Measurements from ENCODE around the gene MRNIP. TPM values are rescaled to one million over a fixed set of nuclear protein-coding genes. Genes with fewer than 3 reads are reported as not detected.

The MRNIP gene
- total RNA-seq, 2 experiments from 2014 or later = 19.8 to 24.9 TPM

DNA sequence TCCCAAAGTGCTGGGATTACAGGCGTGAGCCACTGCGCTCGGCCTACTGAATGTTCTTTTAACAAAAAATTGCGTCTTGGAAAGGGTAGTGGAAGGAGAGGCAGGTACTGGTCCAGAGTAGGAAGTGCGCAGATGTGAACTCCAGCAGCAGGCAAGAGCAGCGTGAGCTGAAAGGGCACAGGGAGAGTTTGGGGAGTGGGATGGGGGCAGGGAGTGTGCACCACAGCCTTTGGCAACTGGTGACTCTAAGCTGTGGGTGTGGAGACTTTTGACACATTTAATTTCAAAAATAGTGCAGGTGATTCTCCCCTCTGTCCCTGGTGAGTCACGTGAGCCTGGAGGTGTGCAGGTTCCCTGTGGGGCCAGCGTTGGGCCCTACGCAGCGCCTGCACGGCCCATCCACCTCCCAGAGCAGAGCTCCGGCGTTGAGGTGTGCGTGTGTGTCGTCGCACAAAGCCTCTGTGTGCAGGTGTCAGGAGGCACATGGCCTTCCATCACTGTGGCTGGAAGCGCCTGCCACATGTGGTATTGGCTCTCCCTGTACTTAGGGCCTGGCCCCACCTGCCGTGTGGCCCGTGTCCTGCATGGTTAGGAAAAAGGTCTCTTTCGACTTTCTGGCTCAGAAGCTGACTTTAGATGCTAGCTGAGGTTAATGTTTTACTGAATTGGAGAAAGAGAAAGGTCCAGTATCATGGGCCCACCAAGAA is 26.4 kb downstream of the MRNIP start:
- no peaks in the 10 kb centered on the region for H3K27me3 Mint-ChIP-seq
- CTCF ChIA-PET = interaction anchor here (0.8 kb wide), 1 partner anchor 38 kb away, joined by 3 read pairs; no protein-coding TSS in a partner anchor
- no peak overlapping the region for H3K4me3 Mint-ChIP-seq
- H3K36me3 Mint-ChIP-seq = peaks cover 70% of the 10 kb centered on the region
- POLR2A ChIA-PET = interaction anchor here (1.1 kb wide), 1 partner anchor 12 kb away, joined by 3 read pairs; the partner anchor contains the start of gene SQSTM1
- peaks cover 25% of the 10 kb centered on the region for H3K4me1 Mint-ChIP-seq (ENCODE audit: low read depth)
- no peak for DNase-seq
- no peak overlapping the region for H3K27ac Mint-ChIP-seq
- intact Hi-C loops (cut with micrococcal nuclease) = no loop called here
- H3K9me3 Mint-ChIP-seq = no peaks in the 10 kb centered on the region

DNA sequence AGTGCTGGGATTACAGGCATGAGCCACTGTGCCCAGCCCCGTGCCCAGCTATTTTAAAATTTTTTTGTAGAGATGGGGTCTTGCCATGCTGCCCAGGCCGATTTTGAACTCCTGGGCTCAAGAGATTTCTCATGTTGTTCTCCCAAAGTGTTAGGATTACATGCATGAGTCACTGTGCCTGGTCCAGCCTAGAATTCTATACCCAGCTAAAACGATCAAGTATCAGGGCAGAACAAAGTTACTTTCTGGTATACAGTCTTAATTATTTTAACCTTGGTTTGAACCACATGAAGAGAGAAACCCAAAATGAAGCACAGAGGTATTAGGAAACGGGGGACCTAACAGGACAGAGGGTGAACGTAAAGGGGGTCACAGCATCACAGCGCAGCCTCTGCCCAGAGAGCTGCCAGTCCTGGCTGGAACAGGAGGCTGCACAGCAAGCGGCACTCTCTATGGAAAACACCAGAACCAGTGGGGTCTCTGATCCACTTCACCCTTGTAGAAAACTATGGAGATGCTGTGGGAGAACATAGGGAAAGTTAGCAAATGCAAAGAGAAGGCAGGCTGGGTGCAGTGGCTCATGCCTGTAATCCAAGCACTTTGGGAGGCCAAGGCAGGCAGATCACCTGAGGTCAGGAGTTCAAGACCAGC is 27.7 kb downstream of the MRNIP start:
- peaks cover 62% of the 10 kb centered on the region for H3K36me3 Mint-ChIP-seq
- intact Hi-C loops (cut with micrococcal nuclease) = no loop called here
- ChIA-PET POLR2A (interaction anchor here (0.6 kb wide), 1 partner anchor 204 kb away, joined by 3 read pairs; no protein-coding TSS in a partner anchor), CTCF (interaction anchor here (0.8 to 1.0 kb wide), 3 partner anchors 29 to 68 kb away, joined by 3 to 6 read pairs (median 3); no protein-coding TSS in a partner anchor)
- H3K4me3 Mint-ChIP-seq = no peak overlapping the region
- no peak overlapping the region for H3K27ac Mint-ChIP-seq
- no peaks in the 10 kb centered on the region for H3K9me3 Mint-ChIP-seq
- H3K27me3 Mint-ChIP-seq = no peaks in the 10 kb centered on the region
- H3K4me1 Mint-ChIP-seq (ENCODE audit: low read depth) = peaks cover 18% of the 10 kb centered on the region
- DNase-seq = no peak

DNA sequence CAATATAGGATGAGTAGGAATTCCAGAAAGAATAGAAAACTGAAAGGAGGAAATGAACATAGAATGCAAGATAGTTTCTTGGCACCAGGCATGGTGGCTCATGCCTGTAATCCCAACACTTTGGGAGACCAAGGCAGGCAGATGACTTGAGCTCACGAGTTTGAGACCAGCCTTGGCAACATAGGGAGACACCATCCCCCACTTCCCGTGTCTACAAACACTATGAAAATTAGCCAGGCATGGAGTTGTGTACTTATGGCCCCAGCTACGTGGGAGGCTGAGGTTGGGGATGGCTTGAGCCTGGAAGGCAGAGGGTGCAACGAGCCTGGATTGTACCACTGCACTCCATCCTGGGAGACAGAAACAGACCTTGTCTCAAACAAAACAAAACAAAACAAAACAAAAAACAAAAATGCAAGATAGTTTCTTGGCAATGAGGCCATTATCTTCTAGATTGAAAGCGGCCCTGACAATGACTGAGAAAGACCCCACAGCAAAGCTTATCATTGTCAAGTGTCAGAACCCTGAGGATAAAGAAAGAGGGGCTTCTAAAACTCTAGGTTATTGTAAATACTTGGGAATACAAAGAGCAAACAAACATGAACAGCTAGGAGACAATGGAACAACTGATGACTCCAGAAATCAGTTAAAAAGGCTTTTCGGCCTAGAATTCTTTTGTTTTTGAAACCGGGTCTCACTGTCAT is 28.7 kb downstream of the MRNIP start:
- POLR2A ChIA-PET = no interaction called here
- H3K4me3 Mint-ChIP-seq = no peak overlapping the region
- H3K4me1 Mint-ChIP-seq (ENCODE audit: low read depth) = peaks cover 17% of the 10 kb centered on the region
- intact Hi-C loops (cut with micrococcal nuclease) = no loop called here
- DNase-seq = no peak
- no peaks in the 10 kb centered on the region for H3K27me3 Mint-ChIP-seq
- H3K36me3 Mint-ChIP-seq = peaks cover 64% of the 10 kb centered on the region
- CTCF ChIA-PET = interaction anchor here (1.0 kb wide), 1 partner anchor 67 kb away, joined by 6 read pairs; no protein-coding TSS in a partner anchor
- H3K27ac Mint-ChIP-seq = peak overlapping the region; percentile 73
- no peaks in the 10 kb centered on the region for H3K9me3 Mint-ChIP-seq

DNA sequence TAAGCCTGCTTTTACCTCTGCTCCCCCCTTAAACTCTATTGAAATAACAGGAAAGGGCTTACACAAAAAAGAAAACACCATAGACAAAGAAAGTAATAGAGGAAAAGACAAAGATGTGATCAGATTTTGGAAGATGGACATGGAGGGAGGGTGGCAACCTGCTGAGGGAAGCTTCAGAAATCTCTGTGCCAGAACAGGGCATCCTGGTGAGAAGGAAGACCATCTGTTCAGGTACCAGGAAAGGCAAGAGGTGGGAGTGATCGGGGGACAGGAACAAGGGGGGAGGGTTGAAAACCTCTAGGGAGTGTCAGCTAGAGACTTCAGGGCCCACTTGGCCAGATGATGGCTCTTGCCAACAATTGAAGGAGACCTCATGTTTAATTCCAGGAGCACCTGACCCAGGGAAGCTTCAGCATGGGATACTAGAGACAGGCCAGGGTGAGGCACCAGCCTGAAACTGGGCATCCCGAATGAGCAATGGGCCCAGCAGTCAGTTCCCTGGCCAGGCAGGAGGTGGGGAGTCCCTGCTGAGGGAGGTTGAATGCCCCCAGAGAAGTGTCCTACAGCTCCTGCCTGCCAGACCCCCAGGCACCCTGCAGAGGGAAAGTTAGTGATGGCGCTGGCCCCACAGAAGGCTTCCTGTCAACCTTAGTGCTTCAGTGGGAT is 29.7 kb downstream of the MRNIP start:
- ChIA-PET CTCF (no interaction called here), POLR2A (no interaction called here)
- no peaks in the 10 kb centered on the region for H3K27me3 Mint-ChIP-seq
- H3K4me1 Mint-ChIP-seq (ENCODE audit: low read depth) = peaks cover 21% of the 10 kb centered on the region
- no peak for DNase-seq
- peaks cover 68% of the 10 kb centered on the region for H3K36me3 Mint-ChIP-seq
- intact Hi-C loops (cut with micrococcal nuclease) = no loop called here
- H3K9me3 Mint-ChIP-seq = no peaks in the 10 kb centered on the region
- H3K27ac Mint-ChIP-seq = peak overlapping the region; percentile 83
- H3K4me3 Mint-ChIP-seq = no peak overlapping the region

DNA sequence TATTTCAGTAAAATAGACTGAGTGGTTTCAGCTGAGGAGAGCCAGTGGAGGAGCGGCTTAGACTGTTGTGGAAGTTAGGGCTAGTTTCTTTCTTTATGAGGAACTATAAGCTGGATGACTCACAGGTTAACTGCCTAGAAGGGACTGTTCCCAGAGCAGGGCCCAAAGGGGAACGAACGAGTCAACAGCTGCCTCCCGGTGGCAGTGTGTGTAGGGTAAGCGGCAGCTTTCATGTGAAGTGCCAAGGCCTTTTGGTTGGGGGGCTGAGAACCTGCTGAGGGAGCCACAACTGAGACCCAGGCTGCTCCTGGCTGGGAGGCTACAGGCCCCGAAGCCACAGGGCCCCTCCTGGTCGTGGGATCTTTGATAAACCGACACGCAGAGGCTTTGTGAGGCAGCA is 30.9 kb downstream of the MRNIP start:
- intact Hi-C loops (cut with micrococcal nuclease) = no loop called here
- ChIA-PET POLR2A (no interaction called here), CTCF (interaction anchor here (1.0 to 1.1 kb wide), 2 partner anchors 26 to 32 kb away, joined by 3 to 7 read pairs; no protein-coding TSS in a partner anchor)
- peak; percentile 79 for DNase-seq
- H3K4me1 Mint-ChIP-seq (ENCODE audit: low read depth) = peaks cover 31% of the 10 kb centered on the region
- no peaks in the 10 kb centered on the region for H3K9me3 Mint-ChIP-seq
- peak overlapping the region; percentile 53 for H3K27ac Mint-ChIP-seq
- no peaks in the 10 kb centered on the region for H3K27me3 Mint-ChIP-seq
- H3K36me3 Mint-ChIP-seq = peaks cover 66% of the 10 kb centered on the region
- H3K4me3 Mint-ChIP-seq = no peak overlapping the region

DNA sequence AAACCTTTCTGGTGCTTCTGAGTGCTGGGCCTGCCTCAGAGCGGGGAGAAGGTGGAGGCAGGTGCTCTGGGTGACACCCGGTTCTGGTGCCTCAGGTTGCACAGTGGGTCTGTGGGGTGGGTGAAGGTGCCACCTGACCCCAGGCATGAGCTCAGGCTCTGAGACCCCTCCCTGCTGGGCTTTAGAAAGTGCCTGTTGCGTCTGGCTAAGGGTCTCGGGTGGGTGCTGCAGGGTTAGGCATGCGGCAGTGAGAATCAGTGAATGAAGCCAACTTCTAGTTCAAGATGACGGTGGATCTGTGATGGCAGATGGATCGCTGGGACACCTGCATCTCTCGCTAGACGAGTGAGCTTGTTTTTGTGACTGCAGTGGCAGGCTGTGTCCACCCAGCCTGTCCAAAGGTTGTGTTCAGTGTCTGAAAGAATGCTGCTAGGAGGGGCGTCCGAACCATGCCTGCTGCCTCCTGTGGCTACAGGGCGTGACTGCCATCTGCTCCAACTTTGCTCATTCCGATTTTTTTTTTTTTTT is 32.9 kb downstream of the MRNIP start:
- CTCF ChIA-PET = interaction anchor here (1.4 kb wide), 1 partner anchor 24 kb away, joined by 4 read pairs; no protein-coding TSS in a partner anchor
- intact Hi-C loops (cut with micrococcal nuclease) = no loop called here
- H3K27ac Mint-ChIP-seq = peak overlapping the region; percentile 14
- H3K4me1 Mint-ChIP-seq (ENCODE audit: low read depth) = peaks cover 40% of the 10 kb centered on the region
- no peak overlapping the region for H3K4me3 Mint-ChIP-seq
- DNase-seq = no peak
- no peaks in the 10 kb centered on the region for H3K9me3 Mint-ChIP-seq
- H3K27me3 Mint-ChIP-seq = no peaks in the 10 kb centered on the region
- POLR2A ChIA-PET = no interaction called here
- peaks cover 66% of the 10 kb centered on the region for H3K36me3 Mint-ChIP-seq

DNA sequence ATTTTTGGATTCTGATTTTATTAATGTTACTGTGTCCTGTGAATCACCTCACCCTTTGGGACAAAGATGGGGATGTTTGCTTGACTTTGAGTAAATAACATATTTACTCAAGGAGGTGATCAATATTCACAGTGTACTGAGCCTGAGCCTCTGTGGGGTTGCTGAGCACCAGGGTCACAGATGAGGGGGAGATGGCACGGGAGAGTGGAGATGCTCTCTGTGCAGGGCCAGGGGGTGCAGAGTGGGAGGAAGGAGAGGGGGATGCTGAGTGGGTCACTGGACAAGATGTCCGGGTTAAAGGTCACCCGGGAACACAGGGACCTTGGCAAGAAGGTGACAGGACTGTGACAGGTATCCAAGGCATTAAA is 33.9 kb downstream of the MRNIP start:
- Mint-ChIP-seq H3K27me3 (no peaks in the 10 kb centered on the region), H3K4me3 (no peak overlapping the region), H3K9me3 (no peaks in the 10 kb centered on the region), H3K27ac (no peak overlapping the region), H3K36me3 (peaks cover 57% of the 10 kb centered on the region), H3K4me1 (ENCODE audit: low read depth) (peaks cover 46% of the 10 kb centered on the region)
- CTCF ChIA-PET = no interaction called here
- POLR2A ChIA-PET = no interaction called here
- DNase-seq = no peak
- intact Hi-C loops (cut with micrococcal nuclease) = no loop called here

DNA sequence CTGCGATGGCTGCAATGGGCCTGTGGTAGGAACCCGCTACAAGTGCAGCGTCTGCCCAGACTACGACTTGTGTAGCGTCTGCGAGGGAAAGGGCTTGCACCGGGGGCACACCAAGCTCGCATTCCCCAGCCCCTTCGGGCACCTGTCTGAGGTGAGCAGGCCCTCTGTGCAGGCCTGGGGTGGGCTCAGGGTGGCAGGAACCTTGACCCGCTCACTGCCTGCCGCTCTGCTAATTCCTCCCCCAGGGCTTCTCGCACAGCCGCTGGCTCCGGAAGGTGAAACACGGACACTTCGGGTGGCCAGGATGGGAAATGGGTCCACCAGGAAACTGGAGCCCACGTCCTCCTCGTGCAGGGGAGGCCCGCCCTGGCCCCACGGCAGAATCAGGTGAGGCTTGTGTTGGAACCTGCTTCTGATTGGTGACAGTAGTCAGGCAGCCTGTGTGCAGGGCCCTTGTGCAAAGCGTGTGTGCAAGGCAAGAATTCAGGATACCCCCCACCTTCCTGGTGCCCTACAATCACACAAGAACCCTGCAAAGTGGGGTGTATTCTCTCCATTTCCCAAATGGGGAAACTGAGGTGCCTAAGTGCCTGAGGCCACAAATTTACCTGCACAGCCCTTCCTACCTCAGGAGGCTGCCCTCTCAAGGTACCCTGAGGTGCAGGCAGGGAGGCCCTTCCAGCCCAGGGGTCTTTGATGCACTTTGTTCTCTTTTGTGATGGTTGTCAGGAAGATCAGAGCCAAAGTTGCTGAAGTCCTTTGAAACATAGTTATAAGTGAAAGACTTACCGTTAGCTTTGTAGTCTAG is 34.5 kb downstream of the MRNIP start:
- H3K27me3 Mint-ChIP-seq = no peaks in the 10 kb centered on the region
- H3K36me3 Mint-ChIP-seq = peaks cover 52% of the 10 kb centered on the region
- H3K4me3 Mint-ChIP-seq = no peak overlapping the region
- no peak overlapping the region for H3K27ac Mint-ChIP-seq
- ChIA-PET CTCF (no interaction called here), POLR2A (no interaction called here)
- intact Hi-C loops (cut with micrococcal nuclease) = no loop called here
- H3K9me3 Mint-ChIP-seq = no peaks in the 10 kb centered on the region
- no peak for DNase-seq
- H3K4me1 Mint-ChIP-seq (ENCODE audit: low read depth) = peaks cover 51% of the 10 kb centered on the region

DNA sequence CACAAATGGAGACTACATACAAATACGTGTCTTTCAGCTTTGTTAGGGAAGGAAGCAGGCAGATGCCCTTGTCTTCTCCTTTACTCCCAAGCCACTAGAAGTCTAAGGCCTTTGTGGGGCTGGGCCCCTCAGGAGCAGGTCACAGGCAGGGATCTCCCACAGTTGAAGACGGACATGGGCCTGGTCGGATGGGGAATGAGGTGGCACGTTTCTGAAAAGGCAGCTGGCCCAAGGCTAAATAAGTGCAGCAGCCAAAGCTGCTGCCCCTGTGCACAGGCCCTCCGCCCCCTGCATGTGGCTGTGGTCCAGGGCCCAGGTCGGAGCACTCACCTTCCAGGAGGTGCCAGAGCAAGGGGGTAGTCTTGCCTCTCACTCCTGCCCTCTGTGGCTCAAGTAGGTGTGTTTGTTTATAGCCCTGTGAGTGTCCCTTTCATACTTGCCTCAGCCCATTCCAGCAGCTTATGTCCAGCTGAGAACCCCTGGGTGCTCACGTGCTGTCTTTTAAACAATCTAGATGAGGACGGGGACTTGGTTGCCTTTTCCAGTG is 36.1 kb downstream of the MRNIP start:
- intact Hi-C loops (cut with micrococcal nuclease) = no loop called here
- peaks cover 39% of the 10 kb centered on the region for H3K36me3 Mint-ChIP-seq
- CTCF ChIA-PET = interaction anchor here (1.1 to 1.7 kb wide), 3 partner anchors 11 to 21 kb away, joined by 3 to 10 read pairs (median 3); no protein-coding TSS in a partner anchor
- POLR2A ChIA-PET = interaction anchor here (0.5 to 0.6 kb wide), 2 partner anchors 145 to 278 kb away, joined by 3 read pairs; no protein-coding TSS in a partner anchor
- H3K4me1 Mint-ChIP-seq (ENCODE audit: low read depth) = peaks cover 53% of the 10 kb centered on the region
- no peak for DNase-seq
- no peaks in the 10 kb centered on the region for H3K27me3 Mint-ChIP-seq
- H3K9me3 Mint-ChIP-seq = no peaks in the 10 kb centered on the region
- peak overlapping the region; percentile 90 for H3K4me3 Mint-ChIP-seq
- H3K27ac Mint-ChIP-seq = peak overlapping the region; percentile 9

DNA sequence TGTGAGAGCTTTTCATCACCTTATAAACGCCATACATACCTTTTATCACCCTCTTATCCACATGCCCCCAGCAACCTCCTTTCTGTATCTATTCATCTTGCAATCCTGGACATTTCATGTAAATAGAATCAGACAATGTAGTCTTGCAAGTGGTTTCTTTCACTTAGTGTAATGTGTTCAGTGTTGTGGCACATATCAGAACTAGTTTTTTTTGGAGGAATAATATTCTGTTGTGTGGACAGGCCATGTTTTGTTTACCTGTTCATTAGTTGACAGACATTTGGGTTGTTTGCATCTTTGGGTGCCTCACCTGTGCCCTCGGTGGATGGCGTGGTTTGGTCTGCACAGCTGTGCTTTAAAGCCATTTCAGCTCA is 36.6 kb downstream of the MRNIP start:
- H3K4me1 Mint-ChIP-seq (ENCODE audit: low read depth) = peaks cover 52% of the 10 kb centered on the region
- DNase-seq = no peak
- peaks cover 38% of the 10 kb centered on the region for H3K36me3 Mint-ChIP-seq
- ChIA-PET POLR2A (interaction anchor here (0.5 to 0.6 kb wide), 2 partner anchors 144 to 278 kb away, joined by 3 read pairs; no protein-coding TSS in a partner anchor), CTCF (interaction anchor here (1.1 to 1.7 kb wide), 3 partner anchors 11 to 20 kb away, joined by 3 to 10 read pairs (median 3); no protein-coding TSS in a partner anchor)
- H3K27me3 Mint-ChIP-seq = no peaks in the 10 kb centered on the region
- H3K9me3 Mint-ChIP-seq = no peaks in the 10 kb centered on the region
- intact Hi-C loops (cut with micrococcal nuclease) = no loop called here
- H3K27ac Mint-ChIP-seq = peak overlapping the region; percentile 9
- H3K4me3 Mint-ChIP-seq = peak overlapping the region; percentile 90

Data from activated CD4-positive, alpha-beta memory T cell treated with anti-CD3 and anti-CD28 coated beads for 36 hours (primary cell).